ENCODE results near the gene PLXDC2. TPM values are rescaled to one million over a fixed set of nuclear protein-coding genes. Genes with fewer than 3 reads are reported as not detected.

The PLXDC2 gene
- total and polyA plus RNA-seq, 8 donors, result 2.1 to 57.2 (median 11.2) TPM

GRCh38 chr10:19974138-19974537 is 157.9 kb downstream of the PLXDC2 start:
- WGBS, 5 donors, result 41 to 65% (median 50%) methylated on average over 1 of the region's 1 CpG
- Histone ChIP-seq H3K4me3 (no peak overlapping the region), H3K36me3 (no peaks in the 10 kb centered on the region), H3K4me1 (no peaks in the 10 kb centered on the region), H3K9me3 (peaks cover 0 to 12% (median 0%) of the 10 kb centered on the region in 4 donors), H3K27ac (no peak overlapping the region), H3K27me3 (no peaks in the 10 kb centered on the region)
- TF ChIP-seq, protein P1, sequence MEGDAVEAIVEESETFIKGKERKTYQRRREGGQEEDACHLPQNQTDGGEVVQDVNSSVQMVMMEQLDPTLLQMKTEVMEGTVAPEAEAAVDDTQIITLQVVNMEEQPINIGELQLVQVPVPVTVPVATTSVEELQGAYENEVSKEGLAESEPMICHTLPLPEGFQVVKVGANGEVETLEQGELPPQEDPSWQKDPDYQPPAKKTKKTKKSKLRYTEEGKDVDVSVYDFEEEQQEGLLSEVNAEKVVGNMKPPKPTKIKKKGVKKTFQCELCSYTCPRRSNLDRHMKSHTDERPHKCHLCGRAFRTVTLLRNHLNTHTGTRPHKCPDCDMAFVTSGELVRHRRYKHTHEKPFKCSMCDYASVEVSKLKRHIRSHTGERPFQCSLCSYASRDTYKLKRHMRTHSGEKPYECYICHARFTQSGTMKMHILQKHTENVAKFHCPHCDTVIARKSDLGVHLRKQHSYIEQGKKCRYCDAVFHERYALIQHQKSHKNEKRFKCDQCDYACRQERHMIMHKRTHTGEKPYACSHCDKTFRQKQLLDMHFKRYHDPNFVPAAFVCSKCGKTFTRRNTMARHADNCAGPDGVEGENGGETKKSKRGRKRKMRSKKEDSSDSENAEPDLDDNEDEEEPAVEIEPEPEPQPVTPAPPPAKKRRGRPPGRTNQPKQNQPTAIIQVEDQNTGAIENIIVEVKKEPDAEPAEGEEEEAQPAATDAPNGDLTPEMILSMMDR (IDR thresholded peaks at IDR 0.05), result no peak
- TF ChIP-seq POLR2AphosphoS5 (IDR thresholded peaks at IDR 0.05) (no peak), EP300 (IDR thresholded peaks at IDR 0.05) (no peak), POLR2A (IDR thresholded peaks at IDR 0.05) (no peak)
- DNase-seq, result peak in 1 of 2 donors; percentile 11
- intact Hi-C loops (cut with DNase I; ENCODE audit: low total_unique reads), result no loop called here

- Histone ChIP-seq H3K4me3 (no peak overlapping the region), H3K9me3 (peaks cover 0 to 12% (median 0%) of the 10 kb centered on the region in 4 donors), H3K36me3 (no peaks in the 10 kb centered on the region), H3K27me3 (no peaks in the 10 kb centered on the region), H3K4me1 (no peaks in the 10 kb centered on the region), H3K27ac (no peak overlapping the region)
- WGBS, 5 donors, result 61 to 79% (median 70%) methylated on average over 2 of the region's 2 CpGs
- intact Hi-C loops (cut with DNase I; ENCODE audit: low total_unique reads), result no loop called here
- TF ChIP-seq EP300 (IDR thresholded peaks at IDR 0.05) (no peak), POLR2AphosphoS5 (IDR thresholded peaks at IDR 0.05) (no peak), POLR2A (IDR thresholded peaks at IDR 0.05) (no peak)
- TF ChIP-seq, protein P1 (IDR thresholded peaks at IDR 0.05), result no peak
- DNase-seq, result no peak
These were observed 158.3 kb downstream of the PLXDC2 start for GRCh38 chr10:19974554-19974953.

- H3K27ac ChIP-seq, result no peak overlapping the region
- H3K9me3 ChIP-seq, result peaks cover 0 to 12% (median 0%) of the 10 kb centered on the region in 4 donors
- 67 to 81% (median 70%) methylated on average over 3 of the region's 3 CpGs for WGBS, 5 donors
- intact Hi-C loops (cut with DNase I; ENCODE audit: low total_unique reads), result no loop called here
- TF ChIP-seq POLR2A (IDR thresholded peaks at IDR 0.05) (no peak), POLR2AphosphoS5 (IDR thresholded peaks at IDR 0.05) (no peak), EP300 (IDR thresholded peaks at IDR 0.05) (no peak)
- TF ChIP-seq, protein P1 (IDR thresholded peaks at IDR 0.05), result no peak
- no peaks in the 10 kb centered on the region for H3K4me1 ChIP-seq
- DNase-seq, result no peak
- no peak overlapping the region for H3K4me3 ChIP-seq
- no peaks in the 10 kb centered on the region for H3K27me3 ChIP-seq
- H3K36me3 ChIP-seq, result no peaks in the 10 kb centered on the region
These were observed 160.9 kb downstream of the PLXDC2 start for GRCh38 chr10:19977097-19977521.

DNA sequence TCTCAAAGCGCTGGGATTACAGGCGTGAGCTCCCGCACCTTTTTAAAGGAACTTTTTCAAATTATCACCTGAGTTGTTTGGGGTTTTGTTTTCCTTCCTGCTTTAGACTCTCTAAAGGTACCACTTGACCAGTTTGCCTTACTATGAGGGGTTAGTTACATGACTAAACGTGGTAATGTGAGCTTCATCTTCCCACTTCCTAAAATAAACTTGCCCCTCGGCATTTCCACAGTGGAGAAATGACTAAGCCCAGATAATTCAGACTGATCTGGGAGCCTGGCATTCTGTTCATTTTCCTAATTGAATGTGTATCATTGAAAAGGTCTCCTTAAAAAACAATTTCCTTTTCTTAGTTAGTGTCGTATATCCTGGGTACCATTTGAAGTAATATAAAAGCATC is 163.4 kb downstream of the PLXDC2 start:
- peaks cover 0 to 12% (median 0%) of the 10 kb centered on the region in 4 donors for H3K9me3 ChIP-seq
- 74 to 84% (median 77%) methylated on average over 6 of the region's 6 CpGs for WGBS, 5 donors
- DNase-seq, result no peak
- H3K4me3 ChIP-seq, result no peak overlapping the region
- no peaks in the 10 kb centered on the region for H3K36me3 ChIP-seq
- H3K4me1 ChIP-seq, result no peaks in the 10 kb centered on the region
- intact Hi-C loops (cut with DNase I; ENCODE audit: low total_unique reads), result no loop called here
- TF ChIP-seq POLR2AphosphoS5 (IDR thresholded peaks at IDR 0.05) (no peak), POLR2A (IDR thresholded peaks at IDR 0.05) (no peak), EP300 (IDR thresholded peaks at IDR 0.05) (no peak)
- no peaks in the 10 kb centered on the region for H3K27me3 ChIP-seq
- H3K27ac ChIP-seq, result no peak overlapping the region

DNA sequence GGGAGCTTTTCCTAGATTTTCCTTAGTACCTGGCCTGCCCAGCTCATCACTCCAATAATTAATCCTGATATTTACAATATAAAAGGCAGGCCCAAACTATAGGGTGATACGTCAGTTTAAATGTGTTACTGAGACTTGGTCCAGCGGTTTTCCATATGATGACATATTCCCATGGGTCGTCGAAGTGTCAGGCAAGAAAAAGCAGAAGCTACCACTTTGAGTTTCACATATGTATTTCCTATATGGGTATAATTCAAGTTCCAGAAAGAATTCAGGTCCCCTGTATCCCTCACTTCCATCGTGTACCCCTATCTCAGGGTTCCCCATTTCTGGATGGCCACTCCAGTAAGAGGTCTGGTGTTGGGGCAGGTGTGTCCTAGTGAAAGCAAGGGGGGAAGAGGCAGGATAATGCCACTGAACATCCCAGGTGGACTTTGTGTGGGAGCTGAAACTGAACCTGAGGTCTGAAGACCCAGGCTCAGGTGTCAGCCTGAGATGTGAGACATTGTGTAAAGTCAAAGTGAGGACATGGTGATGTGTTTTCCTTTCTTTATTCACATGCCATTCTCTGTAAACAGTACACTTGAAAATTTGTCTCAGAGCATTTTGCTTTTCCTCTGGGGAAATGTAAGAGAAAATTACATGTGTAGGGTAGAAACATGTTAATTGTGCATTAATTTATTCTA is 167.8 kb downstream of the PLXDC2 start:
- no peak overlapping the region for H3K27ac ChIP-seq
- intact Hi-C loops (cut with DNase I; ENCODE audit: low total_unique reads), result no loop called here
- no peaks in the 10 kb centered on the region for H3K9me3 ChIP-seq
- peaks cover 0 to 8% (median 0%) of the 10 kb centered on the region in 4 donors for H3K4me1 ChIP-seq
- no peaks in the 10 kb centered on the region for H3K36me3 ChIP-seq
- 84 to 91% (median 86%) methylated on average over 5 of the region's 5 CpGs for WGBS, 5 donors
- TF ChIP-seq, protein P1 (IDR thresholded peaks at IDR 0.05), result no peak
- TF ChIP-seq POLR2AphosphoS5 (IDR thresholded peaks at IDR 0.05) (no peak), EP300 (IDR thresholded peaks at IDR 0.05) (no peak), POLR2A (IDR thresholded peaks at IDR 0.05) (no peak)
- no peak overlapping the region for H3K4me3 ChIP-seq
- no peaks in the 10 kb centered on the region for H3K27me3 ChIP-seq
- no peak for DNase-seq
